ENCODE data around the gene CALML6.

Gene CALML6

DNA sequence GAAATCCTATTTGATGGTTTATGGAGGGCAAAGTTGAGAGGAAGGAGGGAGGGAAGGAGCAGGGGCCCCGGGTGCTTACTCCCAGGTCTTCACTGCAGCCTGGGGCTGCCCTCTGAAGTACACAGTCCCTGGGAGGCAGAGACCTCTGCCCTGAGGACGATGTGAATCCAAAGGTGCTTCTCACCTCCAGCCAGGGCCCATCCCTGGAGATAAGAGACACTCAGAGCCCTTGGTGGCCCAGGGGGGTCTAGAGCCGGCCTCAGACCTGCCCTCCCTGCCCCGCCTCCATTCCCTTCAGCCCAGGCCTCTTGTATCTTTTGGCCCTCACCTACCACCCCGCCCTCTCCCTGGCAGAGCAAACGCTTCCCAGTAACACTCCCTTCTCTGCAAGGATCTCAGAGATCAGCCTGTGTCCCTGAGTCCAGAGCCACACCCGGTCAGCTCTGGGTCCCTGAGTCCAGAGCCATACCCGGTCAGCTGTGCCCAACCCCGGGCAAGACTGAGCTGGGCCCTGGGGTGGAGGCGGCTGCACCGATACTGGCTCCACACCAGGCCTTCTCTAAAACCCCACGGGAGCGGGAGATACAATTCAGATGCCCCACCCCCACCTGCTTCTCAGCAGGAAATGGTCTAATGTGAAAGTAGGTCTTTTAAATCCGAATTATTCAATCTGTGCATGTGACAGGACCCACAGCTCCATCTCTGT lies 20.6 kb upstream of the CALML6 start:
- Histone ChIP-seq H3K27ac (0 out of 2 replicates have a peak overlapping the region, but pooled peaks have one; percentile 25), H3K9me3 (ENCODE audit: low read depth, low read length) (no peaks in the 10 kb centered on the region), H3K4me3 (peak overlapping the region; percentile 29; the same call in 1 of the 2 replicates), H3K36me3 (ENCODE audit: insufficient read depth, low read length) (no peaks in the 10 kb centered on the region; the same call in 1 of the 2 replicates), H3K9ac (ENCODE audit: insufficient read length) (peak overlapping the region; percentile 45)
- no peak for DNase-seq (ENCODE audit: low read depth, low spot score)
- TF ChIP-seq EZH2 (IDR thresholded peaks at IDR 0.05): no peak
- TF ChIP-seq FOXP2 (optimal IDR thresholded peaks at IDR 0.05; ENCODE audit: control extremely low read depth, extremely low read length, insufficient read depth): no peak
- TF ChIP-seq POLR2AphosphoS5 (IDR thresholded peaks at IDR 0.05; ENCODE audit: borderline replicate concordance, low read depth, low read length): no peak

GRCh38 chr1:1895060-1895418 lies 20.0 kb upstream of the CALML6 start:
- peak overlapping the region; percentile 29; the same call in 1 of the 2 replicates for H3K4me3 ChIP-seq
- no peaks in the 10 kb centered on the region for H3K36me3 ChIP-seq (ENCODE audit: insufficient read depth, low read length)
- TF ChIP-seq FOXP2 (optimal IDR thresholded peaks at IDR 0.05; ENCODE audit: control extremely low read depth, extremely low read length, insufficient read depth) (no peak), POLR2AphosphoS5 (IDR thresholded peaks at IDR 0.05; ENCODE audit: borderline replicate concordance, low read depth, low read length) (no peak), EZH2 (IDR thresholded peaks at IDR 0.05) (no peak)
- H3K9ac ChIP-seq (ENCODE audit: insufficient read length): peak overlapping the region; percentile 45
- H3K9me3 ChIP-seq (ENCODE audit: low read depth, low read length): no peaks in the 10 kb centered on the region
- no peak for DNase-seq (ENCODE audit: low read depth, low spot score)
- no peak overlapping the region for H3K27ac ChIP-seq

DNA sequence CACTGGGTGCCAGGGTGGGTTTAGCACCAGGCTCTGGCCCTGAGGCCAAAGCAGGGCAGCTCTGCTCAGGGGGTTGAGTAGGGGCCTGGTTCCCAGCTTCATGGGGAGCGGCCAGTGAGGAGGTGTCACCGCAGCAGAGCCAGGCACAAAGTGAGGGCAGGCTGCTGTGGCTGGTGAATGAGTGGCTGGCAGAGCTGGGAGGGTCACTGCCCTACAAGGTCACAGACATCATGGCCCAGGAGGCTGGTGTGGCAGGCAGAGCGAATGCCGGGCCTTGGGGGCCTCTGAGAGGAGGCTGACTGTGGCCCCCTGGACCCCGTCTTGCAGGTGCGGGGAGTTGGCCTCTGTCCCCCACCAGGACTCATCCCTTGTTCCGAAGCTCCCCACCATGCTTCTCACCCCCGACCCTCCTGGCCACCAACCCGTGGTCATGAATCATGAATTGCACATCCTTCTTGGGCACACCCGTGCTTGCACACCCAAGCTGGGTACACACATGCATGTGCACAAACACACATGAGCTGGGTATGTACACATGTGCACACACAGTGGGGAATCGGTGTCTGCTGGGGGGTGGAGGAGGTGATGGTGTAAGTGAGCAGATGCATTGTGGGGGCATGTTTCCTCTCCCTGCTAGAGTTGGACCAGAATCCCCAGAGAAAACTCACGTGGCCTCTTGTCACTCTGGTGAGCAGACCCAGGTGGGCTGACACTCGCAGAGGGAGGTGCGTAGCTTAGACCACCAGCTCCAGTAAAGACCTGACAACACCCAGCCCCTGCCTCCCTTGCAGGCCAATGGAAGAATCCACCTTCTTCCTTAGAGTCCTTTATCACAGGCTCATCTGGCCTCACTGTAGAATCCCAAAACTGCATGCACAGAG lies 19.4 kb upstream of the CALML6 start:
- no peaks in the 10 kb centered on the region for H3K9me3 ChIP-seq (ENCODE audit: low read depth, low read length)
- TF ChIP-seq FOXP2 (optimal IDR thresholded peaks at IDR 0.05; ENCODE audit: control extremely low read depth, extremely low read length, insufficient read depth) (no peak), POLR2AphosphoS5 (IDR thresholded peaks at IDR 0.05; ENCODE audit: borderline replicate concordance, low read depth, low read length) (no peak), EZH2 (IDR thresholded peaks at IDR 0.05) (no peak)
- H3K36me3 ChIP-seq (ENCODE audit: insufficient read depth, low read length): no peaks in the 10 kb centered on the region
- DNase-seq (ENCODE audit: low read depth, low spot score): no peak
- H3K4me3 ChIP-seq: no peak overlapping the region
- no peak overlapping the region for H3K27ac ChIP-seq
- no peak overlapping the region for H3K9ac ChIP-seq (ENCODE audit: insufficient read length)

DNA sequence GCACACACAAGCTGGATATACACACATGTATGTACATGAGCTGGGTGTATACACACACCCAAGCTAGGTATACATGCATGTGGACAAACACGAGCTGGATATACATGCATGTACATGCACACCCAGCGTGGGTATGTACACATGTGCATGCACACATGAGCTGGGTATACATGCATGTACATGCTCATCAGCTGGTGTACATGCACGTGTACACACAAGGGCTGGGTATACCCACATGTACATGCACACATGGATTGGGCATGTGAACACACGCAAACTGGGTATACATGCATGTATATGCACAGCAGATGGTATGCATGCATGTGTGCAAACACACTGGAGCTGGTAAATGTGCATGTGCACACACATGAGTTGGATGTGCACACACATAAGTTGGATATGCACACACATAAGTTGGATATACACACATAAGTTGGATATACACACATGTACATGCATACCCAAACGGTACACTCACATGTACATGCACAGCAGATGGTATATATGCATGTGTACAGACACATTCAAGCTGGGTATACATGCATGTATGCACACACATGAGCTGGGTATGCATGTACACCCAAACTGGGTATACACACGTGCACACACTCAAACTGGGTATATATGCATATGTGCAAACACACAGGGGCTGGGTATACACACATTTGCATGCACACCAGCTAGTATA lies 16.7 kb upstream of the CALML6 start:
- DNase-seq (ENCODE audit: low read depth, low spot score): no peak
- no peak overlapping the region for H3K4me3 ChIP-seq
- no peak overlapping the region for H3K9ac ChIP-seq (ENCODE audit: insufficient read length)
- no peak overlapping the region for H3K27ac ChIP-seq
- H3K9me3 ChIP-seq (ENCODE audit: low read depth, low read length): no peaks in the 10 kb centered on the region
- H3K36me3 ChIP-seq (ENCODE audit: insufficient read depth, low read length): no peaks in the 10 kb centered on the region
- TF ChIP-seq FOXP2 (optimal IDR thresholded peaks at IDR 0.05; ENCODE audit: control extremely low read depth, extremely low read length, insufficient read depth): no peak
- no peak for TF ChIP-seq EZH2 (IDR thresholded peaks at IDR 0.05)
- TF ChIP-seq POLR2AphosphoS5 (IDR thresholded peaks at IDR 0.05; ENCODE audit: borderline replicate concordance, low read depth, low read length): no peak

- no peak overlapping the region for H3K27ac ChIP-seq
Observed at GRCh38 chr1:1899266-1899966, 15.6 kb upstream of the CALML6 start.

DNA sequence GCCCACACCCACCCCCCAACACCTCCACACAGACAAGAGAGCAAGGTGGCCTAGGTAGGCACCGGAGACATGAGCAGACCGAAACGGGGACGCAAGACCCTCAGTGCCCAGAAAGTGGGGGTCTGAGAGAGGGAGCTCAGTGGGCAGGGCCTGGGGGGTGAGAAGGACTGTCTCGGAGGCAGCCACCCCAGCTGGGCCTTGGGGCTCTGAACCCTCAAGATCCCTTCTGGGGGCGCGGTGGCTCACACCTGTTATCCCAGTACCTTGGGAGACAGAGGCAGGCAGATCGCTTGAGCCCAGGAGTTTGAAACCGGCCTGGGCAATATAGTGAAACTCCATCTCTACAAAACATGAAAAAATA lies 15.1 kb upstream of the CALML6 start:
- TF ChIP-seq POLR2AphosphoS5 (IDR thresholded peaks at IDR 0.05; ENCODE audit: borderline replicate concordance, low read depth, low read length) (no peak), EZH2 (IDR thresholded peaks at IDR 0.05) (no peak), FOXP2 (optimal IDR thresholded peaks at IDR 0.05; ENCODE audit: control extremely low read depth, extremely low read length, insufficient read depth) (no peak)
- DNase-seq (ENCODE audit: low read depth, low spot score): no peak
- H3K9ac ChIP-seq (ENCODE audit: insufficient read length): no peak overlapping the region
- H3K27ac ChIP-seq: no peak overlapping the region
- no peak overlapping the region for H3K4me3 ChIP-seq
- H3K9me3 ChIP-seq (ENCODE audit: low read depth, low read length): no peaks in the 10 kb centered on the region
- H3K36me3 ChIP-seq (ENCODE audit: insufficient read depth, low read length): no peaks in the 10 kb centered on the region

More at GRCh38 chr1:1899266-1899966, 15.6 kb upstream of the CALML6 start:
- TF ChIP-seq FOXP2 (optimal IDR thresholded peaks at IDR 0.05; ENCODE audit: control extremely low read depth, extremely low read length, insufficient read depth) (no peak), POLR2AphosphoS5 (IDR thresholded peaks at IDR 0.05; ENCODE audit: borderline replicate concordance, low read depth, low read length) (no peak), EZH2 (IDR thresholded peaks at IDR 0.05) (no peak)
- H3K36me3 ChIP-seq (ENCODE audit: insufficient read depth, low read length): no peaks in the 10 kb centered on the region
- no peak overlapping the region for H3K9ac ChIP-seq (ENCODE audit: insufficient read length)
- no peak overlapping the region for H3K4me3 ChIP-seq
- DNase-seq (ENCODE audit: low read depth, low spot score): no peak
- H3K9me3 ChIP-seq (ENCODE audit: low read depth, low read length): no peaks in the 10 kb centered on the region

DNA sequence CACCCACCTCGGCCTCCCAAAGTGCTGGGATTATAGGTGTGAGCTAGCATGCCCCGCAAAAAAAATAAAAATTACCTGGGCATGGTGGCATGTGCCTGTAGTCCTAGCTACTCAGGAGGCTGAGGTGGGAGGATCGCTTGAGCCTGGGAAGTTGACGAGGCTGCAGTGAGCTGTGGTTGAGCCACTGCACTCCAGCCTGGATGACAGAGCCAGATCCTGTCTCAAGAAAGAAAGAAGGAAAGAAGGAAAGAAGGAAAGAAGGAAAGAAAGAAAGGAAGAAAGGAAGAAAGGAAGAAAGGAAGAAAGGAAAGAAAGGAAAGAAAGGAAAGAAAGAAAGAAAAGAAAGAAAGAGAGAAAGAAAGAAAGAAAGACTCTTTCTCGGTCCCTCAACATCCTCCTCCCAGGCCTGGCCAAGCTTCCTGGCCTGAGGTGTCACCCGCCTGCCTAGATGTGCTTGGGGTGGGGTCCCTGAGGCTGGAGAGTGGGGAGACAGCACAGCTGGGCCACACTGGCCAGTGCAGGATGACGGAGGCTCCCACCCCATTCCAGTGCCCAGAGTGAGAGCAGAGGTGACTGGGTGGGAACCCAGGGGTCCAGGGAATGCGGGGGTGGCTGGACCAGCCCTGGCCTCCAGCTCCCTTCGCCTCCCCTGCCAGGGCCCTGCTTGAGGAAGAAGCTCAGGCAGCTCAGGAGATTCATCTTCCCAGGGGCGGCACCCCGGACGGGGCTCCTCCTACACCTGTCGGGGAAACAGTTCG lies 14.0 kb upstream of the CALML6 start:
- no peak overlapping the region for H3K9ac ChIP-seq (ENCODE audit: insufficient read length)
- no peaks in the 10 kb centered on the region for H3K9me3 ChIP-seq (ENCODE audit: low read depth, low read length)
- no peak for DNase-seq (ENCODE audit: low read depth, low spot score)
- TF ChIP-seq POLR2AphosphoS5 (IDR thresholded peaks at IDR 0.05; ENCODE audit: borderline replicate concordance, low read depth, low read length): no peak
- H3K27ac ChIP-seq: no peak overlapping the region
- H3K36me3 ChIP-seq (ENCODE audit: insufficient read depth, low read length): no peaks in the 10 kb centered on the region
- H3K4me3 ChIP-seq: no peak overlapping the region

All from SK-N-MC (cell line).